CD14-positive monocyte (primary cell): ENCODE results near the gene ZBED1. TPM values are rescaled to one million over a fixed set of nuclear protein-coding genes. Genes with fewer than 3 reads are reported as not detected.

ENCODE experiments used
- DNase-seq, 3 donors: peaks; one replicate each; pipeline ENCODE4 v3.0.0-alpha.2; 2011 to 2022
- H2AFZ ChIP-seq: 2 replicates; pipeline ENCODE4 v1.6.0; 2012; ENCODE audit warnings: mild to moderate bottlenecking, low read depth, low read length, inconsistent platforms; ENCODE audit not compliant: insufficient read depth, poor library complexity, severe bottlenecking
- H3K27ac ChIP-seq, 2 donors: 1 replicate in 1 of 2; 2 replicates in 1 of 2; pipeline ENCODE4 v1.5.1; 2012 to 2013; ENCODE audit warnings: low read length in 2 of 2, control low read depth in 1 of 2, inconsistent platforms in 1 of 2, low read depth in 1 of 2, mild to moderate bottlenecking in 1 of 2
- H3K27me3 ChIP-seq, 2 donors: one replicate each; pipeline versions ENCODE4 v1.6.0 to v1.6.1; 2011 to 2013; ENCODE audit warnings: low read length in 2 of 2; ENCODE audit not compliant: control insufficient read depth in 2 of 2, insufficient read depth in 2 of 2
- H3K36me3 ChIP-seq, 2 donors: replicated peaks in 1 of 2; 1 replicate in 1 of 2; 2 replicates in 1 of 2; pipeline versions ENCODE4 v1.5.1 to v1.6.1; 2012 to 2013; ENCODE audit warnings: low read length in 2 of 2, control low read depth in 1 of 2, inconsistent platforms in 1 of 2, mild to moderate bottlenecking in 1 of 2; ENCODE audit not compliant: insufficient read depth in 2 of 2, control insufficient read depth in 1 of 2
- H3K4me1 ChIP-seq, 2 donors: 1 replicate in 1 of 2; 2 replicates in 1 of 2; pipeline versions ENCODE4 v1.5.1 to v1.6.1; 2012 to 2013; ENCODE audit warnings: low read length in 2 of 2, control low read depth in 1 of 2, inconsistent platforms in 1 of 2, mild to moderate bottlenecking in 1 of 2, moderate library complexity in 1 of 2; ENCODE audit not compliant: insufficient read depth in 2 of 2, control insufficient read depth in 1 of 2
- H3K4me2 ChIP-seq: replicated peaks from 2 replicates; pipeline ENCODE3; 2012; ENCODE audit warnings: low read length, moderate library complexity, mild to moderate bottlenecking; ENCODE audit not compliant: poor library complexity, severe bottlenecking; ENCODE audit errors: extremely low read depth
- H3K4me3 ChIP-seq, 3 experiments: fragments of 200-600 bp in 1 of 3; sonication (generic) in 1 of 3; replicated peaks in 1 of 3; 1 replicate in 2 of 3; 2 replicates in 1 of 3; pipeline ENCODE4 v1.5.1; 2011 to 2013; ENCODE audit warnings: low read length in 3 of 3, mild to moderate bottlenecking in 3 of 3, control low read depth in 2 of 3, low read depth in 2 of 3, inconsistent platforms in 1 of 3, moderate library complexity in 1 of 3
- H3K79me2 ChIP-seq: 2 replicates; pipeline ENCODE4 v1.6.0; 2012; ENCODE audit warnings: mild to moderate bottlenecking, control low read depth, inconsistent platforms, low read length, moderate library complexity; ENCODE audit not compliant: insufficient read depth
- H3K9ac ChIP-seq: 2 replicates; pipeline ENCODE4 v1.6.0; 2017; ENCODE audit warnings: low read length, mild to moderate bottlenecking; ENCODE audit not compliant: insufficient read depth, poor library complexity, severe bottlenecking
- H3K9me3 ChIP-seq, 2 donors: replicated peaks in 1 of 2; 1 replicate in 1 of 2; 2 replicates in 1 of 2; pipeline versions ENCODE4 v1.5.1 to v1.6.1; 2012 to 2013; ENCODE audit warnings: low read length in 2 of 2, control low read depth in 1 of 2; ENCODE audit not compliant: control insufficient read depth in 1 of 2, insufficient read depth in 1 of 2
- H4K20me1 ChIP-seq: 2 replicates; pipeline ENCODE4 v1.6.0; 2012; ENCODE audit warnings: mild to moderate bottlenecking, low read length, control low read depth, moderate library complexity; ENCODE audit not compliant: insufficient read depth
- H3K27ac Mint-ChIP-seq, 7 donors: one replicate each; pipeline ENCODE4 v1.8.0; 2020; ENCODE audit warnings: mild to moderate bottlenecking in 7 of 7, mixed read lengths in 7 of 7, moderate library complexity in 6 of 7, inconsistent platforms in 2 of 7
- H3K27me3 Mint-ChIP-seq, 3 donors: one replicate each; pipeline ENCODE4 v1.8.0; 2021 to 2022; ENCODE audit warnings: low read depth in 3 of 3, mild to moderate bottlenecking in 3 of 3, mixed read lengths in 3 of 3, moderate library complexity in 3 of 3, inconsistent platforms in 1 of 3
- H3K36me3 Mint-ChIP-seq, 2 donors: one replicate each; pipeline ENCODE4 v1.8.0; 2020; ENCODE audit warnings: mixed read lengths in 2 of 2, inconsistent platforms in 1 of 2, mild to moderate bottlenecking in 1 of 2
- H3K4me1 Mint-ChIP-seq: one replicate; pipeline ENCODE4 v1.8.0; 2020; ENCODE audit warnings: mild to moderate bottlenecking, mixed read lengths
- H3K4me3 Mint-ChIP-seq, 2 donors: one replicate each; pipeline ENCODE4 v1.8.0; 2020; ENCODE audit warnings: mild to moderate bottlenecking in 2 of 2, mixed read lengths in 2 of 2, moderate library complexity in 1 of 2
- H3K9me3 Mint-ChIP-seq, 7 donors: one replicate each; pipeline ENCODE4 v1.8.0; 2020 to 2022; ENCODE audit warnings: mixed read lengths in 7 of 7, mild to moderate bottlenecking in 6 of 7, moderate library complexity in 6 of 7, inconsistent platforms in 2 of 7
- CTCF ChIP-seq: fragments of 200-600 bp; IDR thresholded peaks from one replicate; pipeline ENCODE4 v1.8.0; 2022; ENCODE audit warnings: antibody characterized with exemption, mild to moderate bottlenecking
- WGBS: methylation state at CpG from one replicate; pipeline ENCODE4 v1.1.5; 2013; ENCODE audit warnings: missing lambda C conversion rate; ENCODE audit not compliant: insufficient coverage; 5-methylcytosine and 5-hydroxymethylcytosine counted together
- intact Hi-C, 2 donors: fragments of 100-400 bp; cut with micrococcal nuclease; formaldehyde crosslinking; loops; one replicate each; pipeline versions ENCODE4 v1.15.0 to v1.15.1; 2023
- polyA plus RNA-seq, 3 donors: library from polyadenylated mRNA; depleted of rRNA in 1 of 3; unstranded in 2 of 3; stranded (reverse) in 1 of 3; fragments of 300-500 nt in 2 of 3; fragments of >200 nt in 1 of 3; fragmentation: Illumina TruSeq in 2 of 3; gene quantifications; 1 replicate in 2 of 3; 2 replicates in 1 of 3; pipeline ENCODE4 v1.2.3, GENCODE V29; 2012 to 2021

The ZBED1 gene
- polyA plus RNA-seq, 3 donors: 13.9 to 32.1 (median 23.1) TPM

GRCh38 chrX:2466876-2467656 lies 33.7 kb downstream of the ZBED1 start:
- H3K27ac Mint-ChIP-seq: peak overlapping the region in 3 of 7 donors; percentile 0 to 57 (median 2)
- H4K20me1 ChIP-seq: peaks cover 96% of the 10 kb centered on the region
- no peaks in the 10 kb centered on the region for H3K9me3 ChIP-seq
- H3K4me1 Mint-ChIP-seq: no peaks in the 10 kb centered on the region
- no peak for DNase-seq
- H3K27ac ChIP-seq: no peak overlapping the region
- H2AFZ ChIP-seq: no peak overlapping the region
- no peak overlapping the region for H3K4me2 ChIP-seq
- no peak overlapping the region for H3K9ac ChIP-seq
- H3K27me3 Mint-ChIP-seq: no peaks in the 10 kb centered on the region
- no peaks in the 10 kb centered on the region for H3K36me3 ChIP-seq
- intact Hi-C loops: no loop called here
- no peaks in the 10 kb centered on the region for H3K4me1 ChIP-seq
- H3K36me3 Mint-ChIP-seq: peaks cover 5% of the 10 kb centered on the region in 2 donors
- TF ChIP-seq CTCF: no peak
- no peak overlapping the region for H3K4me3 ChIP-seq
- peaks cover 30% of the 10 kb centered on the region for H3K79me2 ChIP-seq
- no peaks in the 10 kb centered on the region for H3K27me3 ChIP-seq
- H3K9me3 Mint-ChIP-seq: peaks cover 0 to 10% (median 0%) of the 10 kb centered on the region in 7 donors
- 95% methylated on average over 14 of the region's 20 CpGs for WGBS
- no peak overlapping the region for H3K4me3 Mint-ChIP-seq

GRCh38 chrX:2464677-2465166 lies 36.1 kb downstream of the ZBED1 start:
- Histone ChIP-seq H4K20me1 (peaks cover 89% of the 10 kb centered on the region), H3K36me3 (no peaks in the 10 kb centered on the region), H3K4me3 (no peak overlapping the region), H3K27ac (no peak overlapping the region), H3K79me2 (peaks cover 23% of the 10 kb centered on the region), H3K9me3 (no peaks in the 10 kb centered on the region), H2AFZ (no peak overlapping the region), H3K4me2 (no peak overlapping the region), H3K4me1 (no peaks in the 10 kb centered on the region), H3K27me3 (no peaks in the 10 kb centered on the region), H3K9ac (no peak overlapping the region)
- DNase-seq: no peak
- Mint-ChIP-seq H3K36me3 (peaks cover 4% of the 10 kb centered on the region in 2 donors), H3K4me1 (no peaks in the 10 kb centered on the region), H3K4me3 (no peak overlapping the region), H3K27me3 (peaks cover 0 to 1% (median under 1%) of the 10 kb centered on the region in 3 donors), H3K9me3 (peaks cover 0 to 1% (median 0%) of the 10 kb centered on the region in 7 donors), H3K27ac (no peak overlapping the region)
- no peak for TF ChIP-seq CTCF
- WGBS: 97% methylated on average over 15 of the region's 15 CpGs
- intact Hi-C loops: no loop called here
